ENCODE data around the gene CR1.
"Not testable (repeated sequence)": the region's sequence is repeated elsewhere in the genome, so short reads cannot be mapped to it uniquely, and the experiment has no call there.

The CR1 gene

DNA sequence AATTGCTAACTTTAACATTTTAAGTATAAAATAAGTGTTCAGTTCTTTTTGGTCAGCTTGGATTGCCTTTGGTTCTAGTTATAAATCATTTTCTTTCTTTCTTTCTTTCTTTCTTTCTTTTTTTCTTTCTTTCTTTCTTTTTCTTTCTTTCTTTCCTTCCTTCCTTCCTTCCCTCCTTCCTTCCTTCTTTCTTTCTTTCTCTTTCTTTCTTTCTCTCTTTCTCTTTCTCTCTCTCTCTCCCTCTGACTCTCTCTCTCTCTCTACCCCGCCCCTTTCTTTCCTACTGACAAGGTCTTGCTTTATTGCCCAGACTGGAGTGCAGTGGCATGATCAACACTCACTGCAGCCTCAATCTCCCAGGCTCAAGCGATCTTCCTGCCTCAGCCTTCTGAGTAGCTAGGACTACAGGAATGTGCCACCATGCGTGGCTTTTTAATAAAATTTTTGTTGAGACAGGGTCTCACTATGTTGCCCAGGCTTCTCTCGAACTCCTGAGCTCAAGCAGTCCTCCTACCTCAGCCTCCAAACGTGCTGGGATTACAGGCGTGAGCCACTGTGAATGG lies 187.0 kb downstream of the CR1 start:
- not testable (repeated sequence) for DNase-seq

DNA sequence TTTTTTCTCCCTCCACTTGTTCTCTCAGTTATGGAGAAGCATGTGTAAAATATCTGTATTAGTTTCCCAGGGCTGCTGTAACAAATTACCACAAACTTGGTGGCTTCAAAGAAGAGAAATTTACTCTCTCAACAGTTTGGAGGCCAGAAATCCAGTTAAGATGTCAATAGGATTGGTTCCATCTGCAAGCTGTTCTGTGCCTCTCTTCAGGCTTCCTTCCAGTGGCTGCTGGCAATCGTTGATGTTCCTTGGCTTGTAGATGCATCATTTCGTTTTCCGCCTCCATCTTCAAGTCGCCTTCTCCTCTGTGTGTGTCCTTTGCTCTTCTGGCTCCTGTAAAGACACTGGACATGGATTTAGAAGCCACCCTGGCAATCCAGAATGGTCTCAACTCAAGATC lies 194.6 kb downstream of the CR1 start:
- DNase-seq, result not testable (repeated sequence)

DNA sequence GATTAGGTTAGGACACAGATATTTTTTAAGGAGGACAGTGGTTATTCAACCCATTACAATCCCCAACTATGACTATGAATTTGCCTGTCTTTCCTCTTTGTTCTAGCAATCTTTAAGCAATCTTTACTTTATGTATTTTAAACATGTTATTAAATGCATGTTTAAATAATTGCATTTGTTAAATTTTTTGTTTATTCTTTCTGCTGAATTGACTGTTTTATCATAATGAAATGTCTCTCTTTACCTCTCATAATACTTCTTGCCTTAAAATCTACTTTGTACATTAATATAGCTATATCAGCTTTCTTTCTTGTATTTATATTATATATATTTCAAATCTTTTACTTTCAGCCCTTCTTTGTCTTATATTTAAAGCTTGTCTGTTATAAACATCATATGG lies 195.1 kb downstream of the CR1 start:
- DNase-seq, result no peak
